ENCODE results near the gene RNASET2.
"Not testable (repeated sequence)": the region's sequence is repeated elsewhere in the genome, so short reads cannot be mapped to it uniquely, and the experiment has no call there.

Gene RNASET2

DNA sequence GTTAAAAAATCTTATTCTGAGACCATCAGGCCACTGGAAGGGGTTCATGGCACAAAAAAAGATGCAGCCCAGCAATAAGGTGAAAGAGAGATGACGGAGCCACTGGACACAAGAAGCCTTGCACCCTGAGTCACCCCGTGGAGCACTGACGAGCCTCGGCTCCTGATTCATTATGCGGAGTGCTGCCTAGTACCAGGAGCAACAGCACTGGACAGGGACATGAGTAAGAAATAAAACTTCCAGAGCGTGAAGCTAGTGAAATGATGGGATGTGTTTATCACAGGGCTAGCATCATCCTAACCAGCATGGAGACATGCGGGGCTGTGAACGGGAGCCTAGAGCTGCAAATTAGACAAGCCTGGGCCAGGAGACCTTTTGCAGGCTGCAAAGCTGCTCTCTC is 53.3 kb downstream of the RNASET2 start:
- no peak for DNase-seq (ENCODE audit: low read depth)

DNA sequence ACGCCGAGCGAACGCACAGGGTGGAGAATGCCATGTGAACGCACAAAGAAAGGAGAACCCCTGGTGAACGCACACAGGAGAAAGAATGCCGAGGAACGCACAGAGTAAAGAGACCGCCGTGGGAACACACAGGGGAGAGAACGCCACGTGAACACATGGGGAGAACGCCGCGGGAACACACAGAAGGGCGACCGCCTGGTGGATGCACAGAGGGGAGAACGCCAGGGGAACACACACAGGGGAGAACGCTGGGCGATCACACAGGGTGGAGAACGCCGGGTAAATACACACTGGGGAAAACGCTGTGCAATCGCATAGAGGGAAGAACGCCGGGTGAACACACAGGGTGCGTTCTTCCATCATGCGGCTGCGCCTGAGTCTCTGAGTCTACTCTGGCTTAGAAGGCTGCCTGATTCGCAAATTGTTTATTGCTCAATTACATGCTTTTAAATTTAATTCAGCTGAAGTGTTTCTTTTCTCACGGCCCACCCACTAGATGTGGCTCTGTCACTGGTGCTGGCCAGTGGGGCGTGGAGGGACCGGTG is 54.1 kb downstream of the RNASET2 start:
- no peak for DNase-seq (ENCODE audit: low read depth)

DNA sequence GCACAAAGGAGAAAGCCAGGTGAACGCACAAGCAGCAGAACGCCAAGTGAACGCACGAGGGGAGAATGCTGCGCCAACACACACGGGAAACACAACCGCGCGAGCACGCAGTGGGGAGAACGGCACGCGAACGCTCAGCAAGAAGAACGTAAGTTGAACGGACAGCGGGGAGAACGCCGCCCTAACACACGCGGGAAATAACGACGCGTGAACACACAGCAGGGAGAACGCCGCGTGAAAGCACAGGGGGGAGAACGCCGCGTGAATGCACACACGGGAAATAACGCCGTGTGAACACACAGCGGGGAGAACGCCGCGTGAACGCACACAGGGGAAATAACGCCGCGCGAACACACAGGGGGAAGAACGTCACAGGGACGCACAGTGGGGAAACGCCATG is 54.7 kb downstream of the RNASET2 start:
- DNase-seq (ENCODE audit: low read depth), result no peak

DNA sequence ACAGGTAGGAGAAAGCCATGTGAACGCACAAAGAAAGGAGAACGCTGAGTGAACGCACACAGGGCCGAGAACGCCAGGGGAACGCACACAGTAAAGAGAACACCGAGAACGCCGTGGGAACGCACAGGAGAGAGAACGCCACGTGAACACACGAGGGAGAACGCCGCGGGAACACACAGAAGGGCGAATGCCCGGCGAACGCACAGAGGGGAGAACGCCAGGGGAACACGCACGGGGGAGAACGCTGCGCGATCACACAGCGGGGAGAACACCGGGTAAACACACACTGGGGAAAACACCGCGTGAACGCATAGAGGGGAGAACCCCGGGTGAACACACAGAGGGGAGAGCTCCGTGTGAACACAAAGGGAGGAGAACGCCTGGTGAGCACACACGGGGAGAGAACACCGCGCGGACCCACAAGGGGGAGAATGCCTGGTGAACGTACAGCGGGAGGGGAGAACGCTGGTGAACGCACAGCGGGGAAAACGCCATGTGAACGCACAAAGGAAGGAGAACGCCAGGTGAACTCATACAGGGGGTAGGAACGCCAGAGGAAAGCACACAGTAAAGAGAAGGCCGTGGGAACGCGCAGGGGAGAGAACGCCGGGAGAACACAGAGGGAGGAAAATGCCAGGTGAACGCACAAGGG is 55.3 kb downstream of the RNASET2 start:
- DNase-seq (ENCODE audit: low read depth), result no peak

DNA sequence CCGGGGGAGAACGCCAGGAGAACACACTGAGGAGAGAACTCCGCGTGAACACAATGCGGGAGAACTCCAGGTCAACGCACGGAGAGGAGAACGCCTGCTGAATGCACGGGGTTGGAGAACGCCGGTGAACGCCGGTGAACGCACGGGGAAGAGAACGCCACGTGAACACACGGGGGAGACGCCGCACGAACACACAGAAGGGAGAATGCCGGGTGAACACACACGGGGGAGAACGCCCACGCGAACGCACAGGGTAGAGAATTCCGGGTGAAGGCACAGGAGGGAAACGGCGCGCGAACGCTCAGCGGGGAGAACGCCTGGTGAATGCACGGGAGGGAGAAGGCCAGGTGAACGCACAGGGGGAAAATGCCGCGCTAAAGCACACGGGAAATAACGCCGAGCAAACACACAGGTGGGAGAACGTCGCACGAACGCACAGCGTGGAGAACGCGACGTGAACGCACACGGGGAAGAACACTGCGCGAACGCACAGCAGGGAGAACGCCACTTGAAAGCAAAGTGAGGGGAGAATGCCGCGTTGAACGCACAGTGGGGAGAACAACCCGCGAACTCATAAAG is 56.1 kb downstream of the RNASET2 start:
- DNase-seq (ENCODE audit: low read depth), result no peak

DNA sequence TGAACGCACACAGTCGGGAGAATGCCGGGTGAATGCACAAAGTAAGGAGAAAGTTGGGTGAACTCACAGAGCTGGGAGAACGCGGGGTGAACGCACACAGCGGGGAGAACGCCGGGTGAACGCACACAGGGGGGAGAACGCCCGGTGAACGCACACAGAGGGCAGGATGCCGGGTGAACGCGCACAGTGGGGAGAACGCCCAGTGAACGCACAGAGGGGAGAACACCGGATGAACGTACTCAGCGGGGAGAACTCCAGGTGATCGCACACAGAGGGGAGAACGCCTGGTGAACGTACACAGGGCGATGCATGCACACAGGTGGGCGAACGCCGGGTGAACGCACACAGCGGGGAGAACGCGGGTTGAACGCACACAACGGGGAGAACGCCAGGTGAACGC is 57.4 kb downstream of the RNASET2 start:
- DNase-seq (ENCODE audit: low read depth), result no peak

DNA sequence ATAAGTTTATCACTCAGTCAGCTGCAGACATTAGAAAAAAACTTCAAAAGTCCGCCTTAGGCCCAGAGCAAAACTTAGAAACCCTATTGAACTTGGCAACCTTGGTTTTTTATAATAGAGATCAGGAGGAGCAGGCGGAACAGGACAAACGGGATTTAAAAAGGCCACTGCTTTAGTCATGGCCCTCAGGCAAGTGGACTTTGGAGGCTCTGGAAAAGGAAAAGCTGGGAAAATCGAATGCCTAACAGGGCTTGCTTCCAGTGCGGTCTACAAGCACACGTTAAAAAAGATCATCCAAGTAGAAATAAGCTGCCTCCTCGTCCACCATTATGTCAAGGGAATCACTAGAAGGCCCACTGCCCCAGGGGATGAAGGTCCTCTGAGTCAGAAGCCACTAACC is 61.7 kb downstream of the RNASET2 start:
- not testable (repeated sequence) for DNase-seq (ENCODE audit: low read depth)

DNA sequence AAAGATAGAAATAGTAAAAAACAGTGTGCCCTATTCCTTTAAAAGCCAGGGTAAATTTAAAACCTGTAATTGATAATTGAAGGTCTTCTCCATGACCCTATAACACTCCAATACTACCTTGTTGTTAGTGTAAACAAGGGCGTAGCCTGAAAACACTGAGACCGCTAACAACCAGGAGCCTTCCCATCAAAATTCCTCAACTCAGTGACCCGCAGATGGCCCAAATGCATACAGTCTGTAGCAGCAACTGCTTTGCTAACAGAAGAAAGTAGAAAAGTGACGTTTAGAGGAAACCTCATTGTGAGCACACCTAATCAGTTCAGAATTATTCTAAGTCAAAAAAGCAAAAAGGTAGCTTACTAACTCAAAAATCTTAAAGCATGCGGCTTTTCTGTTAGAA is 63.9 kb downstream of the RNASET2 start:
- DNase-seq (ENCODE audit: low read depth), result not testable (repeated sequence)

DNA sequence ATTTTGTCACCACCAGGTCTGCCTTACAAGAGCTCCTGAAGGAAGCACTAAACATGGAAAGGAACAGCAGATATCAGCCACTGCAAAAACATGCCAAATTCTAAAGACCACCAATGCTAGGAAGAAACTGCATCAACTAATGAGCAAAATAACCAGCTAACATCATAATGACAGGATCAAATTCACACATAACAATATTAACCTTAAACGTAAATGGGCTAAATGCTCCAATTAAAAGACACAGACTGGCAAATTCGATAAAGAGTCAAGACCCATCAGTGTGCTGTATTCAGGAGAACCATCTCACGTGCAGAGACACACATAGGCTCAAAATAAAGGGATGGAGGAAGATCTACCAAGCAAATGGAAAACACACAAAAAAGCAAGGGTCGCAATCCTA is 69.6 kb downstream of the RNASET2 start:
- DNase-seq (ENCODE audit: low read depth), result not testable (repeated sequence)

DNA sequence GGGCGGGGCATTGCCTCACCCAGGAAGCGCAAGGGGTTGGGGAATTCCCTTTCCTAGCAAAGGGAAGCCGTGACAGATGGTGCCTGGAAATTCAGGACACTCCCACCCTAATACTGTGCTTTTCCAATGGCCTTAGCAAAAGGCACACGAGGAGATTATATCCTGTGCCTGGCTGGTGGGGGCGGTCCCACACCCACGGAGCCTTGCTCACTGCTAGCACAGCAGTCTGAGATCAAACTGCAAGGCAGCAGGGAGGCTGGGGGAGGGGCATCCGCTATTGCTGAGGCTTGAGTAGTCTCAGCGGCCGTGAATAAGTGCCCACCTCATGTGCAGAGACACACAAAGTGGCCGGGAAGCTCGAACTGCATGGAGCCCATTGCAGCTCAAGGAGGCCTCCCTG is 71.4 kb downstream of the RNASET2 start:
- DNase-seq (ENCODE audit: low read depth), result not testable (repeated sequence)

DNA sequence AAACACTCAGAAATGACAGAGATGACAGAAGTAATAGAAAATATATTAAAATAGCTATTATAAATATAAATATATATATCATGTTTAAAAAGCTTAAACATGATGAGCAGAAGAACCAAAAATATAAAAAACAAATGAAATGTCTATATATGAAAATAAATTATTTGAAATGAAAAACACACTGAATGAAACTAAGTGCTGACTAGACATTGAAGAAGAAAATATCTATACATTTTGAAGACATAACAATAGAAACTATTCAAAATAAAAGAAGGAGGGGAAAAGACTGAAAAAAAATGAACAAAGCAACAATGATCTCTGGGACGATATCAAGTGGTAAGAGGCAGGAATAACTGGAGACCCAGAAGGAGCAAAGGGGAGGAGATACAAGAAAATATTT is 76.8 kb downstream of the RNASET2 start:
- no peak for DNase-seq (ENCODE audit: low read depth)
